Fibroblast of lung (primary cell): ENCODE results near the gene SCML2. TPM values are rescaled to one million over a fixed set of nuclear protein-coding genes. Genes with fewer than 3 reads are reported as not detected.

Experiments used
- DNase-seq, 2 donors: peaks; one replicate each; pipeline versions ENCODE4 v3.0.0 to v3.0.0-alpha.2; 2010; ENCODE audit warnings: low read depth in 2 of 2
- H2AFZ ChIP-seq: 2 replicates; pipeline ENCODE4 v1.5.1; 2012; ENCODE audit warnings: low read length, control low read depth, inconsistent platforms
- H3K27ac ChIP-seq: 2 replicates; pipeline ENCODE4 v1.5.1; 2011; ENCODE audit warnings: low read length, control low read depth; ENCODE audit not compliant: insufficient read depth
- H3K27me3 ChIP-seq: 2 replicates; pipeline ENCODE4 v1.5.1; 2011; ENCODE audit warnings: mild to moderate bottlenecking, low read length; ENCODE audit not compliant: control insufficient read depth, insufficient read depth
- H3K36me3 ChIP-seq: 2 replicates; pipeline ENCODE4 v1.5.1; 2011; ENCODE audit warnings: low read length; ENCODE audit not compliant: control insufficient read depth, insufficient read depth
- H3K4me1 ChIP-seq: 2 replicates; pipeline ENCODE4 v1.5.1; 2011; ENCODE audit warnings: low read length; ENCODE audit not compliant: control insufficient read depth, insufficient read depth; ENCODE audit errors: extremely low read depth
- H3K4me2 ChIP-seq: 2 replicates; pipeline ENCODE4 v1.5.1; 2011; ENCODE audit warnings: low read length, control low read depth; ENCODE audit not compliant: insufficient read depth; ENCODE audit errors: extremely low read depth
- H3K4me3 ChIP-seq, 4 experiments: fragments of 200-600 bp in 1 of 4; sonication (generic) in 1 of 4; replicated peaks in 1 of 4; 2 replicates each; pipeline ENCODE4 v1.5.1; 2011 to 2016; ENCODE audit warnings: low read length in 4 of 4, low read depth in 3 of 4, mild to moderate bottlenecking in 3 of 4, control low read depth in 2 of 4, inconsistent platforms in 1 of 4, mixed read lengths in 1 of 4; ENCODE audit not compliant: insufficient read depth in 1 of 4; ENCODE audit errors: control extremely low read depth in 1 of 4
- H3K79me2 ChIP-seq: 2 replicates; pipeline ENCODE4 v1.5.1; 2012; ENCODE audit warnings: mild to moderate bottlenecking, low read length, inconsistent platforms; ENCODE audit not compliant: control insufficient read depth, insufficient read depth
- H3K9ac ChIP-seq: 2 replicates; pipeline ENCODE4 v1.5.1; 2011; ENCODE audit warnings: mild to moderate bottlenecking, low read length, control low read depth; ENCODE audit not compliant: insufficient read depth
- H3K9me3 ChIP-seq: 2 replicates; pipeline ENCODE4 v1.5.1; 2012; ENCODE audit warnings: low read depth, low read length; ENCODE audit not compliant: control insufficient read depth, insufficient read depth
- H4K20me1 ChIP-seq: 2 replicates; pipeline ENCODE4 v1.5.1; 2011; ENCODE audit warnings: low read length; ENCODE audit not compliant: control insufficient read depth, insufficient read depth; ENCODE audit errors: extremely low read depth
- CTCF ChIP-seq, 2 donors: IDR thresholded peaks in 1 of 2; conservative IDR thresholded peaks in 1 of 2; 1 replicate in 1 of 2; 2 replicates in 1 of 2; pipeline ENCODE4 v1.5.1; 2011 to 2012; ENCODE audit warnings: low read length in 2 of 2, control low read depth in 1 of 2, inconsistent platforms in 1 of 2, low read depth in 1 of 2, mild to moderate bottlenecking in 1 of 2
- EZH2 ChIP-seq: IDR thresholded peaks from 2 replicates; pipeline ENCODE4 v1.5.1; 2012; ENCODE audit warnings: low read length, control low read depth, mild to moderate bottlenecking; ENCODE audit errors: missing control alignments
- polyA plus RNA-seq, 2 donors: library from polyadenylated mRNA; depleted of rRNA in 1 of 2; stranded (reverse) in 1 of 2; unstranded in 1 of 2; fragments of >200 nt; gene quantifications; 2 replicates each; pipeline ENCODE4 v1.2.1, GENCODE V29; 2011 to 2012; ENCODE audit warnings: missing spikeins in 1 of 2
- total RNA-seq: library from RNA; depleted of rRNA; stranded (reverse); fragments of >200 nt; gene quantifications from 2 replicates; pipeline ENCODE4 v1.2.1, GENCODE V29; 2014

The SCML2 gene
- total and polyA plus RNA-seq, 2 donors (not counting 1 experiment from before 2014, with no cell fraction given) = 1.7 to 1.8 TPM

DNA sequence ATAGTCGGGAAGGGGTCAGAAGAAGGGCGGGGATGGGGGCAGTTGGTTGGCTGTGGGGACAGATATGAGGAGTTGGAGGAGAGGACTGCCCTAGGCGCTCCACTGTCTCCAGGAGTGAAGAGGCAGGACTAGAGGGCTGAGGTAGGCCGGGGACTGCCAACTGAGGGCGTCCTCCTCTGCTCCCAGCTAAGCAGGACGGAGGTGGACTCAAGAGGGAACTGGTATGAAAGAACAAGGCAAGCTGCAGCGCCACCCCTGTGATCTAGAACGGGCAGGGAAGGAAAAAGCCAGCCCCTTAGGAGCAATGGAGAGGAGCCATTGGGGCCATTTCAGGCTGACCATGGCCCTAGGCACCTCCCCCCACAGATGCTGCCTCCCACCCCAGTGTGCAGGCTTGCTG is 147.8 kb downstream of the SCML2 start:
- H3K27me3 ChIP-seq = no peaks in the 10 kb centered on the region
- no peaks in the 10 kb centered on the region for H3K79me2 ChIP-seq
- no peak overlapping the region for H2AFZ ChIP-seq
- no peak overlapping the region for H3K9ac ChIP-seq
- TF ChIP-seq EZH2 (no peak), CTCF (conservative IDR thresholded peaks at IDR 0.05 in 1 of 2, IDR thresholded peaks at IDR 0.05 in 1 of 2; ENCODE audit: low read depth in 1 of 2, low read length in 2 of 2) (no peak)
- no peaks in the 10 kb centered on the region for H4K20me1 ChIP-seq
- no peaks in the 10 kb centered on the region for H3K4me1 ChIP-seq
- DNase-seq = no peak
- no peaks in the 10 kb centered on the region for H3K9me3 ChIP-seq
- H3K4me3 ChIP-seq = no peak overlapping the region
- no peak overlapping the region for H3K27ac ChIP-seq
- no peak overlapping the region for H3K4me2 ChIP-seq
- no peaks in the 10 kb centered on the region for H3K36me3 ChIP-seq

DNA sequence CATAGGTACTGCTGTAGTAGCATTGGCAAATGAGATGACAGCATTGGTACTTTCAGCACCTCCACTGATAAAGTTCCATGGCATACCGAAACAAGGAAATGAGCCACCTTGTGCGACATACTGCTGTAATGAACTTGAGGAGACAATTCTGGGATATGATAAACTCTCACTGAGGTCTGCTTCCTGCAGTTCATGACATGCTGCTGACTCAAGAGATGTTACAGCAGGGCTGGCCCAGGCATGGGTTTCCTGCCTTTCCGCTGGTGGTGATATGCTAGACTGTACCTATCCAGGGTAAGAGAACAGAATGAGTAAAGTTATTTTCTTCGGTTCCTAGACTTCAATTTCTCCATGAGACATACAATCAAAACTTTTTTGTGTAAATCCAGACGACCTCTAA is 150.9 kb downstream of the SCML2 start:
- no peak overlapping the region for H3K9ac ChIP-seq
- no peaks in the 10 kb centered on the region for H3K79me2 ChIP-seq
- no peaks in the 10 kb centered on the region for H3K27me3 ChIP-seq
- H4K20me1 ChIP-seq = no peaks in the 10 kb centered on the region
- H2AFZ ChIP-seq = no peak overlapping the region
- no peak for DNase-seq
- no peaks in the 10 kb centered on the region for H3K9me3 ChIP-seq
- no peak overlapping the region for H3K4me3 ChIP-seq
- no peak overlapping the region for H3K4me2 ChIP-seq
- H3K4me1 ChIP-seq = no peaks in the 10 kb centered on the region
- H3K36me3 ChIP-seq = no peaks in the 10 kb centered on the region
- no peak overlapping the region for H3K27ac ChIP-seq
- no peak for TF ChIP-seq EZH2
- no peak for TF ChIP-seq CTCF (conservative IDR thresholded peaks at IDR 0.05 in 1 of 2, IDR thresholded peaks at IDR 0.05 in 1 of 2; ENCODE audit: low read depth in 1 of 2, low read length in 2 of 2)

DNA sequence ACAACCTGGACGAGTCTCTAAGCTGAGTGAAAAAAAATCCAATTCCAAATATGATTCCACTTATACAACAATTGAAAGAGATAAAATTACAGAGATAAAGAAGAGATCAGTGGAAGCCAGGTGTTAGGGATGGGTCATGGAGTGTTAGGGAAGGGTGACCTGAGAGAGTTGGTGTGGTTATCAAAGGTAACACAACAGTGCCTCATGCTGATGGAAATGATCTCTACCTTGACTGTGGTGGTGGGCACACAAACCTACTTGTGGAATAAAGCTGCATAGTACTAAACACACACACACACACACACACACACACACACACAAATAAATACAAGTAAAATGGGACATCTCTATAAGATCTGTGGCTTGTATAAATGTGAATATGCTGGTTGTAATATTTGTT is 159.8 kb downstream of the SCML2 start:
- Histone ChIP-seq H3K27ac (no peak overlapping the region), H3K4me1 (no peaks in the 10 kb centered on the region), H3K79me2 (no peaks in the 10 kb centered on the region), H4K20me1 (no peaks in the 10 kb centered on the region), H3K4me2 (no peak overlapping the region), H3K36me3 (no peaks in the 10 kb centered on the region), H3K9me3 (no peaks in the 10 kb centered on the region), H3K27me3 (no peaks in the 10 kb centered on the region), H3K9ac (no peak overlapping the region), H3K4me3 (no peak overlapping the region), H2AFZ (no peak overlapping the region)
- TF ChIP-seq CTCF (conservative IDR thresholded peaks at IDR 0.05 in 1 of 2, IDR thresholded peaks at IDR 0.05 in 1 of 2; ENCODE audit: low read depth in 1 of 2, low read length in 2 of 2) = no peak
- TF ChIP-seq EZH2 = no peak
- DNase-seq = no peak

Other genes starting within 250 kb of the SCML2 start
- not detected in 2 replicates for gene BEND2, start 133.8 kb downstream of the SCML2 start, total RNA-seq
- not detected in 2 replicates for gene BEND2, start 133.8 kb downstream of the SCML2 start, polyA plus RNA-seq
- gene CDKL5, start 70.9 kb upstream of the SCML2 start, total RNA-seq = 2.8 and 5.0 TPM in 2 replicates
- gene CDKL5, start 70.9 kb upstream of the SCML2 start, polyA plus RNA-seq = 3.4 and 6.6 TPM in 2 replicates